ENCODE results near the gene KRTAP5-2.

KRTAP5-2 gene

DNA sequence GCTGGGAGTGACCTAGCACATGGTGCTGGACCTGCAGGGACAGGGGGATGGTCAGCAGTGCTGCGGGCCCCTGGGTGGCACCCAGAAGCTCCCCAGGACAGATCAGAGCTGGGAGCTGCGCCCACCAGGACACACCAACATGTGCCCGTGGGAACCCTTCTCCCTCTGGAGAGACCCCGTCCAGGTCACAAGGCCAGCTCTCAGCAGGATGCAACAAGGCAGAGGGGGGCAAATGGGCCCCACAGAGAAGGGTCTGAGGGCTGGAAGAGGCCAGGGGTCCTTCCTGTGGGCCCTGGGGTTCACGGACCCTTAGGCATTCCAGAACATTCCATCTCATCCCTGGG is 32.2 kb downstream of the KRTAP5-2 start:
- no peak for DNase-seq

DNA sequence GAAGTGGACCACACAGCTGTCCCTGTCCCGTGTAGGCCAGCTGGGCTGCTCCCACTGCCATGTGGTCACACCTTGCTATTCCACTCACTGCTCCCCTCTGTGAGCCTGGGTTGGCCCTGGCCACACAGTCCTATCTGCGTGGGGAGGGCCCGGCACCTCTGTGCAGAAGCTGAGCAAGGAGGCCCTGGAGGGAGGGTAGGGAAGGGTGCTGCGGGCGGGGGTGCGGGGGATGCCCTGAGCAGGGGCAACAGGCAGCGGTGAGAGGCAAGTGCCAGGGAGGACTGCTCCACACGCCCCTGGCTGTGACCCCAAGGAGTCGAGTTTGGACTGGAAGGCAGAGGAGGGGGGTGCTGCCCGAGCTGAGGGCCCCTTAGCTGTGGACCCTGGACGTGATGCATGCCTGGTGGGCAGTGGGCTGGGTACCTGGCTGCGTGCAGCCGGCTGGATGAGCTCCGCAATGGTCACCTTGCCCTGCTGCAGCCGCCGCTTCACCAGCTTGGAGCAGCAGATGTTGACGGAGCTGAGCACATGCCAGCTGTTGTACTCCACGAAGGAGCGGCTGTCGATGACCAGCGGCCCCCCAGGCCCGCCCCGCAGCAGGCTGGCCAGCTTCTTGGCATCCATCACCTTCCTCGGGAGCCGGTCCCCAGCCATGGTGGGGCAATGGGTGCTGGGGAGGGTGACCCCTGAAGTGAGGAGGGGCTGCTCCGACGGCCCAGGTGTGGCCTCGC is 32.8 kb downstream of the KRTAP5-2 start:
- no peak for DNase-seq

DNA sequence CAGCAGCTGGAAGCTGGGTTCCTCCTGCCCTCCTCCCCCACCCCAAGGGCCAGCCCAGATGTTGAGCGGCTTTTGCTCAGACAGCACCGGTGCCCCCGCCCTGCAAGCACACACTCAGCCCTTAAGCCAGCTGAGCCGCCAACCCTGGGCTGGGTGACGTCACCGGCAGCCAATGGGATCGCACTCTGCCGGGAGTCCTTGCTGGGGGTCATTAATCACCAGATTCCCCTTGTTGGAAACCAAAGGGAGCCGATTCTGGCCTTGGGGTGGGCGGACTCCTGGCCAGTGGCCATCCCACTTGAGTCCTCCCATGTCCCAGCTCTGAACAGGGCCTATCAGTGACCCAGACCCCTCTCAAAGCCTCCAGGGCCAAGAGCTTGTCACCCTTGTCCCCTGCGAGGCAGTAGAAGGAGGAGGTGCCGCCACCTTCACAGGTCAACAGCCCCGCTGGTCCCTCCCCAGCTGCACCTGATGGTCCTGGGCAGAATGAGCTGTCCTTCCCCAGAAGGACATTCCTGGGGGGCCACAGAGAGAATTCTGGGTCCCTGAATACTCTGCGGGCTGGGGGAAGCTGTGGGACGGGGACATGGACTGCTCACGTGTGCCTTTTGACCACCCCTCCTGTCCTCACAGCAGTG is 33.4 kb downstream of the KRTAP5-2 start:
- peak in 1 of 2 donors; percentile 28 for DNase-seq

DNA sequence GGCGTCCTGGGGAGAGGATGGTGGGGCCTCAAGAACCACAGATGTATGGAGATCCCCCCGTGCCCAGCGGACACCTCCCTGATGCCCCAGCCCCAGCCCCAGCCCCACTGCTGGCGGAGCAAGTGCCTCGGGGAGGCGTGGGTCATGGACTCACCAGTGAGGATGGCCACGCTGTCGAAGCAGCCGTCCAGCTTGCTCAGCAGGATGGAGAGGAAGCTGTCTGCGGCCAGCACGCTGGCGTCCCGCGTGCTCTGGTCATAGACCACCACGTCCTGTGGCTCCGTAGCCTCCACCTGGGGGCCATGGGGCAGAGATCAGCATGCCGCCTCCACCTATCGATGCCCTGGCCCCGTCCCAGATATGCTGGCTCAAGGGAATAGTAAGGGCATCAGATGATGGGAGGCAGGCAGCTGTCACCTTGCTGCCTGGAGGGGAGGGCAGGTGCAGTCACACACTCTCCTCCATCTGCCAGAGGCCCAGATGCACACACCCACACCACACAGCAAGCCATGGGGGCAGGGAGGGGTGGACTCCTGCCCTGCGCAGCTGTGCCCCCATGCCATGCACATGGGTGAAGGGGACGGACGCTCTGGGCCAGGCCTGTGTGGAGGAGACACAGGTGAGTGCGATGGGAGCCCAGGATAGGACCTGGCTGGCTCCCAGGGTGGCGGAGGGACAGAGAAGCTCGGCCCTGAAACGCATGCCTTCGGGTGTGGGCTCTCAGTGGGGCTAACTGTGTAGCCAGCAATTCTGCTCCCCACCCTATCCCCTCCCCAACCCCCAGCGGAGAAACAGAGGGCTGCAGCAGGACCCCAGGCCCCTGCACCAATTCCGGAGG is 34.2 kb downstream of the KRTAP5-2 start:
- peak in 1 of 2 donors; percentile 7 for DNase-seq

DNA sequence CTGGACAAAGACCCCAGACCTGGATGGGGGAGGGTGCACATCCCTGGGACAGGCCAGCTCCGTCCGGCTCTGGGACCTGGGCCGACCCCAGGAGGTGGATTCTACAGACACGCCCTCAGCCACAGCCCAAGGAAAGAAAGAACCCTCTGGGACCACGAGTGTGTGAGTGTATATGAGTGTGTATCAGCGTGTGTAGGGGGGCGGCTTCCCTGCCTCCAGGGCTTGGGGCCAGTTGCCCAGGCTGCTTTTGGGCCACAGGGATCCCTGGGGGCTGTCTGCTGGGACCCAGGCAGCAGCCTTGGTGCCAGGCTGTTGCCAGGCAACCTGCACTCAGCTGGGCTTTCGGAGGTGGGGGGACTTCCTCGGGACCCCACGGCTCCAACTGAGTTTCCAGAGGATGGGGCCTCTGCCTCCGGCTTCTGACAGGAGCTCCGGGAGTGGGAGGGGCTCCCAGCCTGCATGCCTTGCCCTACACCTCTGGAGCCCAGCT is 34.9 kb downstream of the KRTAP5-2 start:
- DNase-seq = no peak

DNA sequence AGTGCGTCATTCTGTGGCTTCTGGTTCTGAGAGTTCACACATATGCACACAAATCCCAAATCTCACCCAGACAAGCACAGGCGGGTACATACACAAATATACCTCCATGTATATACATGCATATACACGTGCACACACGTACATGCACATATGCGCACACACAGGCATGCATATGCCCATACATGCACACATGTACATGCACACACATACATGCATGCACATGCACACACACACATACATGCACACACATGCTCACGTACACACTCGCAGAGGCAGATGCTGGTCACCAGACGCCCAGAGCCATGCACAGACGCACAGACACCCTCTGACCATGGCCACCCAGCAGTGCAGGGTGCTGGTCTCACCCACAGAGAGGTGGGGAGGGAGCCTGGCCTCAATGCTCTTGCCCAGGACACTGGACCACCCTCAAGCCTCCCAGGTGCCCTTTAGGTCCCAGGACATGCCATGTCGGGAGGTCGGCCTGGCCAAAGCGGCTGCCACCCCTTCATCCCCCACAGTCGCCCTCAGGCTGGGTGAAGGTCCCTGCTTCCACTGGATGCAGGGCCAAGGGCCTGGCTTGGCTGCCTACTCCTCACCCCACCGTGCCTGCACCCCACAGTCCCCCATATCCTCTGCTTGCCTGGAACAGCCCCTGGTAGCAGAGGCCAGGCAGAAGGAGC is 35.5 kb downstream of the KRTAP5-2 start:
- DNase-seq = no peak

DNA sequence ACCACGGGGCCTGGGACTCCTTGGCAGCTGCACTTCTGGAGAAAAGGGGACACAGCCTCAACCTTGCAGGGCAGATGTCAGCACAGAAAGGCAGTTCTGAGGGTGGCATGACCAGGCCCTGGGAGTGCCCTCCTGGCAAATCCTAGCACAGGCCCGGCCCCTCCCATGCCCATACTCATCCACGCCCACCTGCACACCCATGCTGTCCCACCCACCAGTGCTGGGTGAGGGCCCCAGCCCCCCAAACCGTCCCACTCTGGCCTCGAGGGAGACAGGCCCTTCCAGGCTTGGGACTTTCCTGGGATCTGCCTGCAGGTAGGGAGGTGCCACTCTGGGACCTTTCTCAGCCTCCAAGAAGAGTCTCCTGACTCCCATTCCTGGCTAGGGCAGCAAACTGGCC is 36.1 kb downstream of the KRTAP5-2 start:
- DNase-seq = no peak

DNA sequence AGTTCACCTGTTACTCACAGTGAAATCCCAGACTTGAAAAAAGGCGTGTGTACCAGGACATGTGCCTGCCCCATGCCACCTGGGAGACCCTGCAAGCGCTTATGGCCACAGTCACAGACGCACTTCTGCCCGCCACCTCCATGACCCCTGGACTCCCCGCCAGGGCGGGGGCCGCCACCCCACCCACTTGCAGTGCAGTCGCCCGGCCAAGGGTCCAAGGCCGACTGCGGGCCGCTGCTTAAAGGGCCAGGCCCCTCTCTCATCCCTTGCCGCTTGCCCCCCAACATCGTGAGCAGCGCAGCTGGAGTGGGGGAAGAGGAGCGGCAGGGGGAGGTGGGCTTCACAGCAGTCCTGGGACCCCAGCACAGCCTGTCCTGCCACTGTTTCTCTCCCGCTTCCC is 36.8 kb downstream of the KRTAP5-2 start:
- DNase-seq = no peak

DNA sequence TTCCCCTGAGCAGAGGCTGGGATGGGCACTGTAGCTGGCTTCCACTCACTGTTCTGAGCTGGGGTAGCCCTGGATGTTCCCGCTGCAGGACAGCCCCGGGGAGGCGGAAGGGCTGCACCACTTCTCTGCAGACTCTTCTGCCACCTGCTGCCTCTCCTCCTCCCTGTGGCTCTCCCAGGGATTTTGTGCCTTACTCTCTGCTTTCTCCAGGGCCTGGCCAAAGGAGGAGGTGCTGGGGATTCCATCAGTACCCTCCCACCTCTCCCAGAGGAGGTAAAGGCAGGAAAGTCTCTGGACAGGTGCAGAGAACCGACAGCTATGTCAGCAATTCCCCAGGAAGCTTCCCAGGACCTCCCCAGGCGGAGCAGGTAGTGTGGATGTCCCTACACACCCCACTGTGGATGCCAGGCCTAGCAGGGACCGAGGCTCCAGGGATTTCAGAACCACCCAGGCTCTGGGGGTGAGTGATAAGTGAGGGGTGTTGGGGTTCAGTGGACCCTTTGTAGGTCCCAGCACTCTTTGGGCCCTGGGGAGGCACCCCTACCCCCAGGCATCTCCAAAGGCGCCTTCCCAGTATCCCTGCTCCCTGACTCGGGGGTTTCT is 37.3 kb downstream of the KRTAP5-2 start:
- no peak for DNase-seq

DNA sequence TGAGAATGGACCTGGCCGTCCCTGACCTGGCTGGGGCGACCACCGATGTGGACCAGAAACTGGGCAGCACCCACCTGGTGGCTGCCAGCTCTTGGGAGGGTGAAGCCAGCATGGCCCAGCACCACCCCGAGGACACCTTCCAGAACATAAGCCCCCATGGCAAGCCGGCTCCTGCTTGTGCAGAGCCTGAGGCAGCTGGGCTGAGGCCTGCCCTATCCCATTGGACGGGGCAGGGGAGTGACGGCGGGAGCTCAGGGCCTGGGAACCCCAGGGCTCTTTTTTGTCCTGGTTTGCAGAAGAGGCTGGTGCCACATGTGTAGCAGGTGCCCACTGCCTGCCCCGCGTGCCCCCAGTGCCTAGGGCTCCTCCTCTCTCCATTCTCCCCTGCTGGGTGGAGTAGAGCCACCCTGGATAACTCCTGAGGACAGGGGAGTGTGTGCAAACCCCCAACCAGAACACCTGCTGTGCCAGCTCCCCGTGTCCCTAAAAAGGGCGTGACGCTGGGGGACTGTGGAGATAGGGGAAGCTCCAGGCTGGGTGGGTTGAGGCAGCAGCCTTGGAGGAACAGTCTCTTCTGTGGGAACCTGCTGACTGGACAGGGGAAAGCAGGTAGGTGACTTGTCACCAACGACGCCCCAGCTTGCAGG is 38.0 kb downstream of the KRTAP5-2 start:
- DNase-seq = no peak

DNA sequence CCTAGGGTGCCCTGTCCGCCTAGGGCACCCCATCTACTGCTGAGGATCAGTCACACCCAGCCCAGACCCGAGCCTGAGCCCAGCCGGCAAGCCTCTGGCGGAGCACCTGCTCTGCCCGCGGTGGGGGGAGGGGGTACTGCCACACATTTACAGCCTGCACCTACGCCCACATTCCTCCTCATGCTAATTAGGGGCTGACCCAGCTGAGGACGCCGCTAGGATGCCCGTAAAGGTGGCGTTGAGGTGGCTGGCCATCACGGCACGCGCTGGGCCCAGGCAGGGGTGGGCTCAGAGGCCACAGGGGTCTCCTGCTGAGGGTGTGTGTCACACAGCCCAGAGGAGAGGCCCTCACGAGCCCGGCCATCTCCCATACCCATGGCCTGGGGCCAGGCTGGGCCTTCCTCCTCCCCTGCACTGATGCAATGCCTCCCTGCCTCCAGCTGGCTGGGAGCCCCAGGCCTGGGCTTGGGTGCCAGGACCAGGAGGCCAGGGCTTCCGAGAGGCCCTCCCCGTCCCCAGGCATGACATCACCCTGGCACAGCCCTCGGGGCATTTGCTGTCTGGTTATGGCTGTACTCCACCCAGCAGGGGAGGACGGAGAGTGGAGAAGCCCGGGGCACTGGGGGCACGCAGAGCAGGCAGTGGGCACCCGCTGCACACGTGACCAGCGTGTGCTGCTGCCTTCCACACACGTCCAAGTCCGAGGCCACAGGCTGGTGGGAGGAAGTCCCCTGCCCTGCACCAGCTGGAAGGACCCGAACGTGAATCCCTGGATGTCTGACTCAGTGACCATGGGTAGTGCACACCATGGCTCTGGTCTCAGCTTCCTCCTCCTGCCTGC is 38.8 kb downstream of the KRTAP5-2 start:
- peak in 1 of 2 donors; percentile 10 for DNase-seq

DNA sequence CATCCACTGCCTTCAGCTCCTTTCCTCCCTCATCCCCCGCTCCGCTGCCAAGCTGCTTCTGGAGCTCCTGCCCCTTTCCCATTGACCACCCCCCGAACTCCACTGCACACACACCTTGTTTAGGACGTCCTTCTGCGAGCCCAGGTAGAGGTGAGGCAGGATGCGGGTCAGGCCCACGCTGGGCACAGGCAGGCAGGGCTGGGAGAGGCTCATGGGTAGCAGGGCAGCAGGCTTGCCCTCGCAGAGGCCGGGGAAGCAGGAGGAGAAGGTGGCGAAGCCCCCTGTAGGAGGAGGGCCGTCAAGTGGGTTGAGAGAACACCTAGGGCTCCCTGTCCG is 39.4 kb downstream of the KRTAP5-2 start:
- no peak for DNase-seq

DNA sequence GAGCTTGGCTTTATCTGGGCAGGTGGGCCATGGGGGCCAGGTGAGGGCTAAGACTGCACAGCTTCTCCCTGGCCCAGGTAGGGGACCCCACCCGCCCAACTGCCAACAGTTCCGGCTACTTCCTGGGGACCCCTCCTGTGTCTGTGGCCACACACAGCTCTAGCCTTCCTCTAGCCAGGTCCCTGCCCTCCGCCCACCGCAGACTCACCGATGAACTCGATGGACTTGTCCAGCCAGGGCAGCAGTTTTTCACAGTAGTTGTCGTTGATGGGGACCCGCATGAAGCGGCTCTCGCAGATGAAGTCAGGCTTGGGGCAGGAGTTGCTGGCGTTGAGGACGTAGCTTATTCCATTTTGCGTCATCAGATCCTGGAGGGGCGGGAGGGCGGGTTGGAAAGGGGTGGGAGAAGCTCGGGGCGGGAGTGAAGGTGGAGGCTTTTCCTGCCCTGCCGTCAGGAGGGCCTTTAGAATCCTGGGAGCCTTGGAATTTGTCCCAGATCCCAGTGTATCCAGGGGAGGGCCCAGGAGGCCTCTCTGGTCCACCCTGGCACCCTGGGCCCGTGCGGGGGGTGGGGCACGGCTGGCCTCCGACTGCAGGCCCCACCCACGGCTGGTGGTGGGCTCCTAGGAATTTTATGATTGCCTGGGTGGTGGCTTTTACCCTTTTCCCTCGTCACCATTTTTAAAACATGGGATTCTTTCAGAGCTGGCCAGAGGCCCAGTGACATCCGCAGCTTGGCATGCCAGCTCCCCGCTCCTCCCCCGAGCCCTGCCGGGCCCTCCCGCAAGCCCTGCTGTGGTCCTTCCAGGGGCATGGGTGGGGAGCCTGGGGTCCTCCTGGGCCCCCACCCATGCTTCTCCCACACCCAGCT is 40.0 kb downstream of the KRTAP5-2 start:
- DNase-seq = peak in 1 of 2 donors; percentile 5

DNA sequence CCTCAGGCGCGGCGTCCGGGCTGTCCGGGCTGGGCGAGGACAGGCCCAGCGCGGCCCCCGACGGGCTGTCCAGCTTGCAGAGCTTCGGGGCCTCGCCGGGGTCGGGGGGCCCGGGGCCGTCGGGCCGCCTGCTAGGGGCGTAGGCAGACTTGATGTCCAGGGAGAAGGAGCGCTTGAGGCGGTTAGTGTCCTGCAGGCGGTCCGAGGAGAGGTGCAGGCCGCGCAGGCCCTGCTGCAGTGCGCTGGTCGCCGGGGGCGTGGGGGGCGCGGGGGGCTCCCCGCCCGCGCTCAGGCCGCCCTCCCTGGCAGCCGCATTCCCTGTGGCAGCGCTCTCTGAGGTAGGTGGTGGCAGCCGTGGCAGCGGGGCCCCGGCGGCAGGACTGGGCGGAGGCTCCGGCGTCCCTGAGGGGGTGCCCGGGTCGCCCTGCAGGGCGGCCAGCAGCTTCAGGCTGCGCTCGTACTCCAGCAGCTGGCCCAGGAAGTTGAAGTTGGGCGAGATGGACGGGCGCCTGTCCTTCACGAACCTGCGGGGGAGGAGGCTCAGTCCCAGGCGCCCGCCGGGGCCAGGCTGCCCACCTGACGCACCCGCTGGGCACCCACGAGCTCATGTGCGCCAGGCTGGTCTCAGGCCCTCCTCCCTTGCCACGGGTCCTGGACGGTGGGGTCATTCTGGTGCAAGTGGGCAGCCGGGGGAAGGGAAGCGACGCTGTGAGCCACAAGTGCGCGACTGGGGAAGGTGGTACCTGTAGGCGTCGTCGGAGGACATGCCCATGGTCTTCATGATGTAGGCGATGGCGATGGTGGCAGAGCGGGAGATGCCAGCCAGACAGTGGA is 40.8 kb downstream of the KRTAP5-2 start:
- DNase-seq = peak in 1 of 2 donors; percentile 5

DNA sequence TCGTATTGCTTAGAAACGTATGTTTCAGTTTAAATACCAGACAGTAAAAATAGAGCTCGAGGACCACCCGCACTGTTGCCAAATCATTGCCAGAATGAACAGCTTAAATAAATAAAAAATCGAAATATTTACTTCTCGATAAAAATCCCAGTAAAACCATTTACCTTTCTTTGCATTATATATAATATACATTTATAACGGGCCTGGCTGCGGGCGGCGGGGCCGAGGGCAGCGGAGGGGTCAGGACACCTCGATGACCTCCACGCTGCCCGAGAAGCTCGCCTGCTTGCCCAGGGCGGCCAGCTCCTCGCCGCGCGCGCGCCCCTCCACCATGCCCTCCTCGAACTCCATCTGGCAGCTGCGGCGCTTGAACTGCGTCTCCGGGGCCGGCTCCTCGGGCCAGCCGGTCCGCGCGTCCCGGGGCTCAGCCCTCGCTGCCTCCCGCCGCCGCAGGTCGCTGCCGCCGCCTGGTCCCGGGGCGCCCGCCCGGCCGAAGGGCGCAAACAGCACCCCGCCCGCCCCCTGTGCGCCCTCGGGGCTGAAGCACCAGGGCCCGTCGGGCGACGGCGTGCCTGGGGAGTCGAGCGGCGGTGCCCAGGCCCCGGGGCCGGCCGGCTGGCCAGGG is 41.7 kb downstream of the KRTAP5-2 start:
- no peak for DNase-seq

DNA sequence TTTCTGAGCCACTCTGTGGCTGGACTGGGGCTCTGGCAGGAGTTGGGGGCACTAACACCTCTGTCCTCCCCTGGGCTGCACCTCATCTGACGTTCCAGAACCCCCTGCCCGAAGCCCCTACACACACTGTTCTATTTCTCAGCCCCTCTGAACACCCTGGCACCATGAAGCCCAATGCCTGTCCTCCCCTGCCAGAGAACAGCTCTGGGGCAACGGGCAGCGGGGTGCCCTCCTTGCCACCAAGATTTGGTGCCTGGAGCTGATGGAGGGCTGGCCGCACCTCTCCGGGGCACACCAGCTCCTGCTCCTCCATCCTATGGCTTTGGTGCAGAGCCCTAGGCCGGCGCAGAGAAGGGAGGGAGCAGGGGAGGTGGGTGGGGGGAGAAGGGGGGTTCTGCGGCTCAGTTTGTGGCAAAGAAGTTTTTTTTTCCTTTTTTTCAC is 42.4 kb downstream of the KRTAP5-2 start:
- peak in 1 of 2 donors; percentile 14 for DNase-seq

DNA sequence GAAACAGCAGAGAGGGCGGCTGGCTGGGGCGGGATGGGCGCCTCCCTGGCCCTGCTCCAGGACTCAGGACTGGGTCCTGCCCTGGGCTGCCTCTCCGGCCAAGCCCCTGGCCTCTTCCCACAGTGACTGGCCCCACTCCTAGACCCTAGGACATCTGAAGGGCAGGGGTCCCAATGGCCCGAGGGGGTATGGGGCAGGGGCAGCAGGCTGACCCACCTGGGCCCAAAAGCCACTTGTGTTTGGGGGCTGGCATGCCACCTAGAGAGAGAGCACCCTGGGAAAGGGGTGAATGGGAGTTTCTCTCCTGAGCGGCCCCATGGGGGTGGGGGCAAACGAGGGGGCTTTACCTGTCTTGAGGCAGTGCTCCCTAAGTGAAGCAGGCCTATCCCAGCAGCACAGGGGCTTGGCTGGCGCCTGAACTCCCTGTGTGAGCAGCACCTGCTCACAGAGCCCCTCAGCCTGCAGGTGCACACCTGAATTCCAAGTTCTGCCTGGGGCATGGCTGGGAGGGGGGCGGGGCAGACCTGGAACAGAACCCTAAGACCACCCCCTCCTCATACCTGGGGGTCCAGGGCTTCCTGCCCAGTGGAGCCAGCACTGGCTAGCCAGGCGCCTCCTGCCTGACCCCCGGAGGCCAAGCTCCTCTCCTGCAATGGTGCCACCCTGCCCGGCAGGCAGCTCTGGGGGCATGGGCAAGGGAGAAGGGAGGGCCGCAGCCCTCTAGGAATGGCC is 42.9 kb downstream of the KRTAP5-2 start:
- peak in 1 of 2 donors; percentile 19 for DNase-seq
